GM10248 (cell line): ENCODE results near the gene FRMD5.

ENCODE experiments used
- CTCF ChIA-PET: fragments of 300-600 bp; sonication (Branson Sonifier 250); formaldehyde crosslinking; extraction: SDS; loops from one replicate; lab custom pipeline; 2021; ENCODE audit warnings: antibody characterized with exemption; lab: Yijun Ruan, JAX
- POLR2A ChIA-PET: fragments of 350-650 bp; sonication (Branson Sonifier 250); formaldehyde crosslinking; extraction: SDS; loops from one replicate; lab custom pipeline; 2020; ENCODE audit warnings: antibody characterized with exemption; lab: Yijun Ruan, JAX
- DNase-seq: peaks from one replicate; pipeline ENCODE4 v3.0.0; 2012; ENCODE audit errors: extremely low spot score
- CTCF ChIP-seq: IDR thresholded peaks from 2 replicates; pipeline ENCODE4 v1.5.1; 2012; ENCODE audit warnings: mild to moderate bottlenecking, low read depth; ENCODE audit errors: extremely low read depth, missing control alignments, control extremely low read depth

Gene FRMD5

GRCh38 chr15:43950531-43950930 is 244.5 kb downstream of the FRMD5 start:
- CTCF ChIA-PET, result interaction anchor here (4.9 kb wide), 1 partner anchor 115 kb away, joined by 19 read pairs; no protein-coding TSS in a partner anchor

GRCh38 chr15:43948691-43949325 is 246.3 kb downstream of the FRMD5 start:
- ChIA-PET CTCF (interaction anchor here (0.7 to 4.9 kb wide), 5 partner anchors 11 to 117 kb away, joined by 3 to 19 read pairs (median 3); no protein-coding TSS in a partner anchor), POLR2A (no interaction called here)
- no peak for TF ChIP-seq CTCF
- DNase-seq, result peak; percentile 46

More at GRCh38 chr15:43950531-43950930, 244.5 kb downstream of the FRMD5 start:
- POLR2A ChIA-PET, result no interaction called here
- no peak for DNase-seq
- TF ChIP-seq CTCF, result no peak

- ChIA-PET POLR2A (no interaction called here), CTCF (no interaction called here)
- no peak for TF ChIP-seq CTCF
- no peak for DNase-seq
Measured at GRCh38 chr15:43943511-43943910, 251.6 kb downstream of the FRMD5 start.

- CTCF ChIA-PET, result interaction anchor here (1.1 to 2.1 kb wide), 3 partner anchors 10 to 12 kb away, joined by 4 to 6 read pairs (median 5); no protein-coding TSS in a partner anchor
- DNase-seq, result no peak
- no peak for TF ChIP-seq CTCF
- POLR2A ChIA-PET, result no interaction called here
Measured at GRCh38 chr15:43942194-43942593, 252.9 kb downstream of the FRMD5 start.

- ChIA-PET POLR2A (no interaction called here), CTCF (interaction anchor here (0.7 to 2.1 kb wide), 6 partner anchors 9 to 81 kb away, joined by 3 to 6 read pairs (median 4); no protein-coding TSS in a partner anchor)
- no peak for TF ChIP-seq CTCF
- peak; percentile 55 for DNase-seq
Measured at GRCh38 chr15:43941555-43941954, 253.5 kb downstream of the FRMD5 start.

- DNase-seq, result no peak
- ChIA-PET CTCF (interaction anchor here (0.7 to 2.1 kb wide), 6 partner anchors 9 to 81 kb away, joined by 3 to 6 read pairs (median 4); no protein-coding TSS in a partner anchor), POLR2A (no interaction called here)
- TF ChIP-seq CTCF, result no peak
Measured at GRCh38 chr15:43941071-43941470, 254.0 kb downstream of the FRMD5 start.
